Cardiac muscle cell (in vitro differentiated cells and primary cell): ENCODE data around the gene CSNK1A1L. TPM values are rescaled to one million over a fixed set of nuclear protein-coding genes. Genes with fewer than 3 reads are reported as not detected.

ENCODE experiments used
- DNase-seq, 2 donors: peaks; one replicate each; pipeline versions ENCODE4 v3.0.0 to v3.0.0-alpha.2; 2010 to 2017; ENCODE audit warnings: low read depth in 1 of 2, low spot score in 1 of 2
- H3K27ac ChIP-seq: fragments of 200-600 bp; sonication (generic); 2 replicates; pipeline ENCODE4 v1.5.1; 2016
- H3K27me3 ChIP-seq: fragments of 200-600 bp; sonication (generic); 2 replicates; pipeline ENCODE4 v1.6.0; 2016; ENCODE audit warnings: control low read depth
- H3K36me3 ChIP-seq: fragments of 200-600 bp; sonication (generic); 2 replicates; pipeline ENCODE4 v1.5.1; 2016; ENCODE audit warnings: control low read depth
- H3K4me1 ChIP-seq: fragments of 200-600 bp; sonication (generic); 2 replicates; pipeline ENCODE4 v1.8.1; 2017; ENCODE audit warnings: low read depth, mild to moderate bottlenecking, mixed run types
- H3K4me3 ChIP-seq: fragments of 200-600 bp; sonication (generic); 2 replicates; pipeline ENCODE4 v1.5.1; 2016; ENCODE audit warnings: mild to moderate bottlenecking
- H3K9me3 ChIP-seq: fragments of 200-600 bp; sonication (generic); 2 replicates; pipeline ENCODE4 v1.5.1; 2017; ENCODE audit warnings: low read depth, mild to moderate bottlenecking, control low read depth
- polyA plus RNA-seq: library from polyadenylated mRNA; unstranded; fragments of >200 nt; fragmentation: Nextera tagmentation; extraction: Ambion mirVana; gene quantifications from 2 replicates; pipeline ENCODE4 v1.2.1, GENCODE V29; 2016
- total RNA-seq: library from RNA; depleted of rRNA; stranded (reverse); fragments of >200 nt; gene quantifications from 2 replicates; pipeline ENCODE4 v1.2.3, GENCODE V29; 2016
- TF ChIP-seq, protein P1 (sequence below): IDR thresholded peaks from 2 replicates; pipeline ENCODE4 v1.5.1; 2012; ENCODE audit warnings: low read depth, mild to moderate bottlenecking, low read length

Gene CSNK1A1L
- total and polyA plus RNA-seq, 2 experiments from 2014 or later: not detected

DNA sequence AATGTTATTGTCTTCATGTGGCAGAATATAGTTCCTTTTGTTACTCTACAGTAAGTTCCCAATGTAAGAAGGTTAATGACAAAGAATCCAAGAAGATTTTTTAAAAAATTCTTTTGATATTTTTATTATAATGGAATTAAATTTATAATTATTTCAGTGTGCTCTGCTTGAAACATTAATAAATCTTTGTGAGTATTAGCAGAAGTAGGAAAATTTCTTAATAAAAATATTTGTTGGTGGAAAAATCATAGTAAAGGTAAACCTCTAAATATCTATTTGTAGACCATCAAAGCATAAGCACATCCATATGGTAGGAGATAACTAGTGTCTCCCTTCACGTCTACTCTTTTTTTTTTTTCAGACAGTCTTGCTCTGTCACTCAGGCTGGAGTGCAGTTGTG lies 4.3 kb downstream of the CSNK1A1L start:
- H3K27me3 ChIP-seq: no peaks in the 10 kb centered on the region
- H3K36me3 ChIP-seq: no peaks in the 10 kb centered on the region
- no peaks in the 10 kb centered on the region for H3K9me3 ChIP-seq
- TF ChIP-seq, protein P1, sequence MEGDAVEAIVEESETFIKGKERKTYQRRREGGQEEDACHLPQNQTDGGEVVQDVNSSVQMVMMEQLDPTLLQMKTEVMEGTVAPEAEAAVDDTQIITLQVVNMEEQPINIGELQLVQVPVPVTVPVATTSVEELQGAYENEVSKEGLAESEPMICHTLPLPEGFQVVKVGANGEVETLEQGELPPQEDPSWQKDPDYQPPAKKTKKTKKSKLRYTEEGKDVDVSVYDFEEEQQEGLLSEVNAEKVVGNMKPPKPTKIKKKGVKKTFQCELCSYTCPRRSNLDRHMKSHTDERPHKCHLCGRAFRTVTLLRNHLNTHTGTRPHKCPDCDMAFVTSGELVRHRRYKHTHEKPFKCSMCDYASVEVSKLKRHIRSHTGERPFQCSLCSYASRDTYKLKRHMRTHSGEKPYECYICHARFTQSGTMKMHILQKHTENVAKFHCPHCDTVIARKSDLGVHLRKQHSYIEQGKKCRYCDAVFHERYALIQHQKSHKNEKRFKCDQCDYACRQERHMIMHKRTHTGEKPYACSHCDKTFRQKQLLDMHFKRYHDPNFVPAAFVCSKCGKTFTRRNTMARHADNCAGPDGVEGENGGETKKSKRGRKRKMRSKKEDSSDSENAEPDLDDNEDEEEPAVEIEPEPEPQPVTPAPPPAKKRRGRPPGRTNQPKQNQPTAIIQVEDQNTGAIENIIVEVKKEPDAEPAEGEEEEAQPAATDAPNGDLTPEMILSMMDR: no peak
- no peaks in the 10 kb centered on the region for H3K4me1 ChIP-seq
- DNase-seq: no peak
- H3K27ac ChIP-seq: no peak overlapping the region
- no peak overlapping the region for H3K4me3 ChIP-seq

DNA sequence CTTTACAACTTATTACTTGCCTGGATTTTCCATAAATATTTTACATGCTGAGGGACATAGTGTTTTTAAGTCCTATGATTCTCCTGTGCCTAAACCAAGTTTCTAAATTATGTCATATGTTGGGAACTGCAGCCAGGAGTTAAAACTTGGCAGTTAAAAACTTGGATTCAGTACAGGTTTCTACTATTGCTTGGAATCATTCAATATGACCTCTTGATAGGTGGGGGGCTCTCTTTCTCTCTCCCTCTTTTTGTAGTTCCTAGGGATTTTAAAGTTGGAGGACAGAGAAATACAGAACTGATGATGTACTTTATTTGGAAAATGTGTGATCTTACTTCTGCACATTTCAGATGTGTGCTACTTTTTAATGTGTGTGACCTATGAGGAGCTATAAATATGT lies 4.7 kb downstream of the CSNK1A1L start:
- TF ChIP-seq, protein P1: no peak
- no peak overlapping the region for H3K27ac ChIP-seq

DNA sequence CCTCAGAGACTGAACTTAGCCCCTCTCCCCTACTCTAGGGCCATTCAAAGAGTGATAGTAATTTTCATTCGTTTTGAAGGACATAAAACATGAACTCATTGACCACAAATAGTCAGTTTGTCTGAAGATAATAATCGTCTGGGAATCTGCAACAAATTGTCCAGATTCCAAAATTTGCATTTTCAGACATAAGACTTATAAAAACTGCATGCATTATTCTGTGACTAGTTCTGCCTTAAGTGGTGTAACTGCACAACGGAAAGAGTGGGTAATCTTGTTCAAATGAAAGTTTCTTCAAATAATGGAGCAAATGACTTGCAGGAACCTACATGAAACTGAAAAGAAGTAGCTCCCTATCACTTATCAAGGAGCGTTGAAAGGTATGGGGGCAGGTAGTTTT lies 8.4 kb downstream of the CSNK1A1L start:
- Histone ChIP-seq H3K4me3 (no peak overlapping the region), H3K4me1 (no peaks in the 10 kb centered on the region), H3K27ac (no peak overlapping the region), H3K36me3 (no peaks in the 10 kb centered on the region), H3K9me3 (no peaks in the 10 kb centered on the region), H3K27me3 (no peaks in the 10 kb centered on the region)
- DNase-seq: no peak
- TF ChIP-seq, protein P1: no peak

More for the DNA sequence above, 4.7 kb downstream of the CSNK1A1L start:
- H3K4me3 ChIP-seq: no peak overlapping the region
- no peaks in the 10 kb centered on the region for H3K4me1 ChIP-seq
- no peaks in the 10 kb centered on the region for H3K27me3 ChIP-seq
- no peaks in the 10 kb centered on the region for H3K9me3 ChIP-seq
- DNase-seq: no peak
- no peaks in the 10 kb centered on the region for H3K36me3 ChIP-seq

DNA sequence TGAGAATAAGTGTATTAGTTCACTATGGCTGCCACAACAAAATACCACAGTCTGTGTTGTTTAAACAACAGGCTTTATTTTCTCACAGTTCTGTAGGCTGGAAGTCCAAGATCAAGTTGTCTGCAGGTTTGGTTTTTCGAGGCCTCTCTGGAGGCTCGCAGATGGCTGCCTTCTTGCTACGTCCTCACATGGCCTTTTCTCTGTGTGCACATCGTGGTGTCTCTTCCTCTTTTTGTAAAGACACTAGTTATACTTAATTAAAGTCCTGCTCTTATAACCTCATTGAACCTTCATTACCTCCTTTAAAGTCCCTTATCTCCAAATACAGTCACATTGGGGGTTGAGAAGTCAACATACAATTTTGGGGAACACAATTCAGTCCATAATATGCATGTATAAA lies 10.6 kb downstream of the CSNK1A1L start:
- no peak overlapping the region for H3K4me3 ChIP-seq
- no peak overlapping the region for H3K27ac ChIP-seq
- H3K4me1 ChIP-seq: no peaks in the 10 kb centered on the region
- no peaks in the 10 kb centered on the region for H3K9me3 ChIP-seq
- no peak for DNase-seq
- no peaks in the 10 kb centered on the region for H3K27me3 ChIP-seq
- TF ChIP-seq, protein P1: no peak
- H3K36me3 ChIP-seq: no peaks in the 10 kb centered on the region

DNA sequence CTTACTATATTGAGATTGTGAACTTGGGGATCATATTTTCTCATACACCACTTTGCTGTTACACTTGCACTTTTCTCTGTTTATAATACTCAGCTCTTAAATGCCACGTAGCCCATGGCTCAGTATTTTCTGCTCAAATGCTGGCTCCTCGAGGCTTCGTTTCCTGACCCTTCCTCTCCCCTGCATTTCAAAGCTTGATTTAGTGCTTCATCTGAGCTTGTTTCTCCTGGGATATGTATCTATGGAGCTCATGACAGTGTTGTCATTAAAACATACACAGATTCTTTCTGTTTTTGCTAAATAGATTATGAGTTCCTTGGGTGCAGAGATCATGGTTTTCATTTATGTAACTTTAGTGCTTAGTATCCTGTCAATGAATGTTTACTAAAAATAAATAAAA lies 11.4 kb downstream of the CSNK1A1L start:
- no peak overlapping the region for H3K27ac ChIP-seq
- H3K4me1 ChIP-seq: no peaks in the 10 kb centered on the region
- H3K9me3 ChIP-seq: no peaks in the 10 kb centered on the region
- no peak for DNase-seq
- H3K4me3 ChIP-seq: no peak overlapping the region
- no peaks in the 10 kb centered on the region for H3K27me3 ChIP-seq
- no peaks in the 10 kb centered on the region for H3K36me3 ChIP-seq
- TF ChIP-seq, protein P1: no peak

DNA sequence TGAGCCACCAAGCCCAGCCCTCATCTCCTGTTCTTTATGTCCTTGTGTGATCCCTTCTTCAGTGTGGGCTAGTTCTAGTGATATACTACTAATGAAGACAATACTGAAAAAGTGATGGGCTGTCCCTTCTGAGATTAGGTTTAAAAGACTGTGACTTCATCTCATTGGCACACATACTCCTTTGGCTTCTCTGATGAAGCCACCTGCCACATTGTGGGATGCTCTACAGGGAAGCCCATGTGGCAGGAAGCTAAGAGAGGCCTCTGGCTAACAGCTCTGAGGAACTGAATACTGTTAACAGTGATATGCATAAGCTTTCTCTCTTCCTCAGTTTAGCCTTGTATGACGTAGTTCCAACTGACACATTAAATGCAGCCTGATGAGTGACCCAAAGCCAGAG lies 13.6 kb downstream of the CSNK1A1L start:
- Histone ChIP-seq H3K4me3 (no peak overlapping the region), H3K27me3 (no peaks in the 10 kb centered on the region), H3K27ac (no peak overlapping the region), H3K36me3 (no peaks in the 10 kb centered on the region), H3K9me3 (no peaks in the 10 kb centered on the region), H3K4me1 (no peaks in the 10 kb centered on the region)
- no peak for DNase-seq
- TF ChIP-seq, protein P1: no peak
